Left lung (tissue), 10 donors: ENCODE measurements around the gene PDE4A. TPM values are rescaled to one million over a fixed set of nuclear protein-coding genes. Genes with fewer than 3 reads are reported as not detected.

Experiments used
- ATAC-seq: fragments of 200-7000 bp; cut with Tn5 transposase; one replicate; pipeline ENCODE4 v1.9.1; 2020; ENCODE audit warnings: moderate library complexity
- DNase-seq, 4 donors: peaks; one replicate each; pipeline ENCODE4 v3.0.0-alpha.2; 2013 to 2020
- H3K27ac ChIP-seq, 2 donors: fragments of 200-600 bp; sonication (generic) in 1 of 2; one replicate each; pipeline versions ENCODE4 v1.5.0 to v1.8.0; 2020 to 2021
- H3K27me3 ChIP-seq, 2 donors: fragments of 200-600 bp; sonication (generic) in 1 of 2; one replicate each; pipeline versions ENCODE4 v1.5.0 to v1.8.0; 2020 to 2021
- H3K36me3 ChIP-seq, 2 donors: fragments of 200-600 bp; sonication (generic) in 1 of 2; one replicate each; pipeline versions ENCODE4 v1.5.0 to v1.8.0; 2020 to 2021
- H3K4me1 ChIP-seq, 2 donors: fragments of 200-600 bp; one replicate each; pipeline ENCODE4 v1.8.0; 2021
- H3K4me3 ChIP-seq, 2 donors: fragments of 200-600 bp; sonication (generic) in 1 of 2; one replicate each; pipeline versions ENCODE4 v1.5.0 to v1.8.0; 2020 to 2021; ENCODE audit warnings: mild to moderate bottlenecking in 1 of 2
- H3K9me3 ChIP-seq, 2 donors: fragments of 200-600 bp; sonication (generic) in 1 of 2; one replicate each; pipeline versions ENCODE4 v1.5.0 to v1.8.0; 2020 to 2021
- intact Hi-C, 2 donors: fragments of 100-400 bp; cut with DNase I; formaldehyde crosslinking; loops; one replicate each; pipeline versions ENCODE4 v1.11.2 to v1.14.2; 2022
- polyA plus RNA-seq, 6 donors: library from polyadenylated mRNA; unstranded; fragments of 120-200 nt; gene quantifications; one replicate each; pipeline ENCODE4 v1.2.1, GENCODE V29; 2013; ENCODE audit not compliant: insufficient read length in 6 of 6
- total RNA-seq, 2 donors: library from RNA; stranded (reverse); fragmentation: NEBNext Ultra II Directional; extraction: Animal tissue kit (Norgen Biotek cat#: 25700); gene quantifications; one replicate each; pipeline ENCODE4 v1.2.1, GENCODE V29; 2021
- TF ChIP-seq, protein P1 (sequence below), 2 donors: fragments of 200-600 bp; sonication (generic) in 1 of 2; IDR thresholded peaks; one replicate each; pipeline versions ENCODE4 v1.5.0 to v1.8.0; 2021; ENCODE audit warnings: antibody characterized with exemption in 2 of 2
- donor health status: DM: no; HTN: yes; CAD: no.
- donor health status: DM: no; HTN: no; CAD: no.

The PDE4A gene
- total and polyA plus RNA-seq, 8 donors = 4.3 to 21.6 (median 8.6) TPM

DNA sequence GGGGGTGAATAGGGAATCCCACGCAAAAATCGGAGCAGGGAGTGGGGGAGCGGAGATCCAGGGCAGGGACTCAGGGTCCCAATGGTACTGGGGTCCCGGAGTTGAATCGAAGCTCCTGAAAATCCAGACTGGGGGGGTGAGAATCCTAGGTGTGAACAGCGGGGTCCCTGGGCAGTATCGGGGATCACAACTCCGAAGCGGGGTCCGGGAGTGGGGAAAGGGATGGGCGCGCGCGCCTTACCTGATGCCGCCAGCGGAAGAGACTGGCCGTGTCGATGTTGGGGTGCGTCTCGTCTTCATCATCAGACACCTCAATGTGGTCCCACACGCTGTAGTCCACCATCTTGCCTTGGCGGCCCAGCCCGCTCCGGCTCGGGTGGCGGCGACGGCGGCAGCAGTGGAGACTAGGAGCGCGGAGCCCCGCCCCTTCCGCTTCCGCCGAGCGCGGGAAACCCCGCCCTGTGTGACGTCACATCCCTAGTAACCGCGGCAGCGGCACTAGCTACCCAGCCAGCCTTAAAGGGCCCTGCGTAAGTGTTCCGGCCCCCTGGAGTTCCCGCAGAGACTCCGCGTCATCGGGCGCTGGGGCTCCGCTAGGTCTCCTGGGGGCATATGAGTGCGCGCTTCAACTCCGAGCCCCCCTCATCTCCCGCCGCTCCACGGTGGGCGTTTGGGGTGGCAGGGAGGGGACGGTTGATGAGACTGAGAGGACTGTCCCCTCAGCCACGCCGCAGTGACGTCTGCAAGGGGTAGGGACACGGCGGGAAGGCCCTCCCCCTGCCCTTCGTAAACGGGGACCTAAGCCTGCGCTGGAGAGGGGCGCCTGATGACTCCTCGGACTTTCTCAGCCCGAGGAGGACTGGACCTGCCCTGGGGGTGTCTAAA lies 17.0 kb upstream of the PDE4A start, which contains the start of gene CDC37:
Gene CDC37 (minus strand): TSS at position 406 of the 885 bp plus-strand sequence. CDS start 63 bp downstream, at position 343.
- intact Hi-C loops = no loop called here
- peak within 1 kb of the TSS; percentile 91 to 96 for H3K4me3 ChIP-seq
- H3K9me3 ChIP-seq = no peaks in the 10 kb centered on the region
- H3K36me3 ChIP-seq = peaks cover 0 to 15% of the 10 kb centered on the region in 2 donors
- peaks cover 24 to 91% of the 10 kb centered on the region in 2 donors for H3K4me1 ChIP-seq
- TF ChIP-seq, protein P1, sequence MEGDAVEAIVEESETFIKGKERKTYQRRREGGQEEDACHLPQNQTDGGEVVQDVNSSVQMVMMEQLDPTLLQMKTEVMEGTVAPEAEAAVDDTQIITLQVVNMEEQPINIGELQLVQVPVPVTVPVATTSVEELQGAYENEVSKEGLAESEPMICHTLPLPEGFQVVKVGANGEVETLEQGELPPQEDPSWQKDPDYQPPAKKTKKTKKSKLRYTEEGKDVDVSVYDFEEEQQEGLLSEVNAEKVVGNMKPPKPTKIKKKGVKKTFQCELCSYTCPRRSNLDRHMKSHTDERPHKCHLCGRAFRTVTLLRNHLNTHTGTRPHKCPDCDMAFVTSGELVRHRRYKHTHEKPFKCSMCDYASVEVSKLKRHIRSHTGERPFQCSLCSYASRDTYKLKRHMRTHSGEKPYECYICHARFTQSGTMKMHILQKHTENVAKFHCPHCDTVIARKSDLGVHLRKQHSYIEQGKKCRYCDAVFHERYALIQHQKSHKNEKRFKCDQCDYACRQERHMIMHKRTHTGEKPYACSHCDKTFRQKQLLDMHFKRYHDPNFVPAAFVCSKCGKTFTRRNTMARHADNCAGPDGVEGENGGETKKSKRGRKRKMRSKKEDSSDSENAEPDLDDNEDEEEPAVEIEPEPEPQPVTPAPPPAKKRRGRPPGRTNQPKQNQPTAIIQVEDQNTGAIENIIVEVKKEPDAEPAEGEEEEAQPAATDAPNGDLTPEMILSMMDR (IDR thresholded peaks at IDR 0.05) = no peak
- DNase-seq = peak; percentile 96 to 98 (median 97)
- peak within 1 kb of the TSS; percentile 67 to 80 for H3K27ac ChIP-seq
- peaks cover 5 to 31% of the 10 kb centered on the region in 2 donors for H3K27me3 ChIP-seq
- ATAC-seq = peak; percentile 94

DNA sequence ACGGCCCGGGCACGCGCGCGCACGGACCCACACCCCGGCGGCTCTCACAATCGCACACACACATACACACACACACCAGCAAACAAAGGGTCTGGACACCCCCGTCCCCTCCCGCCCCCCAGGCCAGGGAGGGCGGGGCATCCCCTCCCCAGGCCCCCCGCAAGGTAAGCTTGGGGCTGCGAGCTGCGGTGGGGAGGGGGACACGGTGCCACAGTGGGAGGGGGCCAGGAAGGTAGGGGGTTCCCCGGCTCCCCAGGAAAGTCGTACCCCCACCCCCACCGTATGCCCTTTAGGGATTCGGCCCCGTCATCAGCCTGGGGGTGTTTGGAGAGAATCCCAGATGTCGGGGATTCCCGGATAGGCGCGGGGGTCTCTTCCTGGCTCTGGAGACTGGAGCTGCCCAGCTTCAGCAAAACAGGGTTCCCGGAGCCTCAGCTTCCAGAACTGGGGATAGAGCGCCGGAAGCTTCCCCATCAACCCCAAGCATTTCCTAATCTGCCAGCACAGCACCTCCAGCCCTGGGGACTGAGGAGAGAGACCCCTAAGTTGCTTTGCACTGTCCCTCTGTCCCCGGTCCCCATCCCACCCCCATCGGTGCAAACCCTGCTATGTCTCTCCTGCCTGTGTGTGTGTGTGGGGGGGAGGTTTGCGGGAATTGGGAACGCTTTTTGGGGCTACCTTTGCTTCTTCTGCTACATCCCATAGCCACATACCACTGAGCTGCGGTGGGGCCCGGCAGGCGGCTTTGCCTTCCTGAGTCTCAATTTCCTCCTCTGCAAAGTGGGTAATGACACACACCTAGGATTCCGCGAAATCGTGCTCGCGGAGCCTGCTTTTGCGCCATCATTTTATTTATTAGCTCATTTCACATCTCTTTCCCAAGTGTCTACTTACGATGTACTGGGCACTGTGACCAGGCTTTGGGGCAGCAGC lies 15.2 kb upstream of the PDE4A start:
- H3K27ac ChIP-seq = no peak overlapping the region
- no peak for ATAC-seq
- H3K4me1 ChIP-seq = peaks cover 24 to 91% of the 10 kb centered on the region in 2 donors
- H3K36me3 ChIP-seq = peaks cover 0 to 3% of the 10 kb centered on the region in 2 donors
- intact Hi-C loops = no loop called here
- no peak for DNase-seq
- H3K9me3 ChIP-seq = no peaks in the 10 kb centered on the region
- H3K4me3 ChIP-seq = peak overlapping the region; percentile 91 to 96
- peaks cover 5 to 36% of the 10 kb centered on the region in 2 donors for H3K27me3 ChIP-seq
- TF ChIP-seq, protein P1 (IDR thresholded peaks at IDR 0.05) = no peak

GRCh38 chr19:10406191-10406590 lies 14.1 kb upstream of the PDE4A start:
- H3K4me3 ChIP-seq = no peak overlapping the region
- no peaks in the 10 kb centered on the region for H3K9me3 ChIP-seq
- ATAC-seq (no peak), DNase-seq (no peak)
- TF ChIP-seq, protein P1 (IDR thresholded peaks at IDR 0.05) = no peak
- H3K27me3 ChIP-seq = peaks cover 5 to 36% of the 10 kb centered on the region in 2 donors
- intact Hi-C loops = no loop called here
- H3K36me3 ChIP-seq = no peaks in the 10 kb centered on the region
- no peak overlapping the region for H3K27ac ChIP-seq
- H3K4me1 ChIP-seq = peaks cover 22 to 86% of the 10 kb centered on the region in 2 donors

GRCh38 chr19:10407096-10407495 lies 13.2 kb upstream of the PDE4A start:
- Histone ChIP-seq H3K9me3 (no peaks in the 10 kb centered on the region), H3K4me1 (peaks cover 15 to 81% of the 10 kb centered on the region in 2 donors), H3K27ac (no peak overlapping the region), H3K36me3 (no peaks in the 10 kb centered on the region), H3K4me3 (no peak overlapping the region), H3K27me3 (peaks cover 5 to 36% of the 10 kb centered on the region in 2 donors)
- TF ChIP-seq, protein P1 (IDR thresholded peaks at IDR 0.05) = no peak
- DNase-seq = no peak
- intact Hi-C loops = no loop called here
- no peak for ATAC-seq
